HFF-Myc (cell line): ENCODE data around the gene GHSR.

ENCODE experiments used
- DNase-seq: peaks from one replicate; pipeline ENCODE4 v3.0.0-alpha.2; 2011; ENCODE audit warnings: low read depth; ENCODE audit errors: extremely low read depth
- H3K4me3 ChIP-seq: replicated peaks from 2 replicates; pipeline ENCODE4 v1.5.1; 2011; ENCODE audit warnings: low read depth, mild to moderate bottlenecking, control low read depth, low read length
- TF ChIP-seq, protein P1 (sequence below): IDR thresholded peaks from 2 replicates; pipeline ENCODE4 v1.5.1; 2012; ENCODE audit warnings: mild to moderate bottlenecking, low read depth, low read length, control low read depth; ENCODE audit errors: missing control alignments

GHSR gene

DNA sequence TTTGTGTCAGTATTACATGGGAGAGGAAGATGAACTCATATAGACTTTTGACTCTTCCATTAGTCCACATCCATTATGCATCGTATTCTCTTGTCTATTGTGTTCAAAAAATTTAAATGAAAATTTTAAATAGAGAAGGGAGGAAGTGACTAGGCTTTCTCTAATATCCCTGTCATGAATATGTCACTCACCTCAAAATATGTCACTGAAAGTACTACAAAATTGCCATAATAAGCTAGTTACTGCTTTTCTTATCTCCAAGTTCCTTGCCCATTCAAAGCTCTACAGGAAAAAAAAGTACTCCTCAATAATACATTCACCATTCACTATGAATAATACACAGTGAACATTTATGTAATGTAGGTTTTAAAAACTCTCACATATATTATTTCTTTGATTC, 22.3 kb upstream of the GHSR start:
- no peak for DNase-seq
- TF ChIP-seq, protein P1, sequence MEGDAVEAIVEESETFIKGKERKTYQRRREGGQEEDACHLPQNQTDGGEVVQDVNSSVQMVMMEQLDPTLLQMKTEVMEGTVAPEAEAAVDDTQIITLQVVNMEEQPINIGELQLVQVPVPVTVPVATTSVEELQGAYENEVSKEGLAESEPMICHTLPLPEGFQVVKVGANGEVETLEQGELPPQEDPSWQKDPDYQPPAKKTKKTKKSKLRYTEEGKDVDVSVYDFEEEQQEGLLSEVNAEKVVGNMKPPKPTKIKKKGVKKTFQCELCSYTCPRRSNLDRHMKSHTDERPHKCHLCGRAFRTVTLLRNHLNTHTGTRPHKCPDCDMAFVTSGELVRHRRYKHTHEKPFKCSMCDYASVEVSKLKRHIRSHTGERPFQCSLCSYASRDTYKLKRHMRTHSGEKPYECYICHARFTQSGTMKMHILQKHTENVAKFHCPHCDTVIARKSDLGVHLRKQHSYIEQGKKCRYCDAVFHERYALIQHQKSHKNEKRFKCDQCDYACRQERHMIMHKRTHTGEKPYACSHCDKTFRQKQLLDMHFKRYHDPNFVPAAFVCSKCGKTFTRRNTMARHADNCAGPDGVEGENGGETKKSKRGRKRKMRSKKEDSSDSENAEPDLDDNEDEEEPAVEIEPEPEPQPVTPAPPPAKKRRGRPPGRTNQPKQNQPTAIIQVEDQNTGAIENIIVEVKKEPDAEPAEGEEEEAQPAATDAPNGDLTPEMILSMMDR, result no peak
- no peak overlapping the region for H3K4me3 ChIP-seq

DNA sequence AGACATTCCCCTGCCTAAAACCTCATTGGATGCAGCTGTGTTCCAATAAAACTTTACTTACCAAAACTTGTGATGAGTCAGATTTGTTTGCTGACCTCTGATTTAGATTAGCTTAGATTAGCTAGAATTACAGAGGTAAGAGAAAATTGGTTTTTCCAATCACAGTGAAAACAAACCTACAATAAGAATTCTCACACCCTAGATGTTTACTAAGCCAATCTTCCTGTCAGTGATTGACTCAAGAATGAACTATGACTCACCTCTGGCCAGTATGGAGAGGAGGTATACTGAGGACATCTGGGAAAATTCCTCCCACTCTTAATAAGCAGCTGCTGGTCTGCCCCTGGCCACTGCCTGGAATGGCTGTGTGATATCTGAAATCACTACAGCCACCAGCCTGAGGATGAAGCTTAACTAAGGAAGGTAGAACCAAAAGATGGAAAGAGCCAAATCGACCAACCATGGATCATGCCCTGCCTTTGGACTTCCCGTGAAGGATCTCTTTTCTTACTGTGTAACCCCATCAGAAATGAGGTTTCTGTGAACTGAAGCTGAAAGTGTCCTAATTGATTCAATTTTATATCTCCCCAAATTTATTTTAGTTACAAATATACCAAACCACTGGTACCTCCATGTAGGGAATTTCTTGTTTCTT, 19.0 kb upstream of the GHSR start:
- no peak overlapping the region for H3K4me3 ChIP-seq
- DNase-seq, result peak; percentile 29
- TF ChIP-seq, protein P1, result no peak

DNA sequence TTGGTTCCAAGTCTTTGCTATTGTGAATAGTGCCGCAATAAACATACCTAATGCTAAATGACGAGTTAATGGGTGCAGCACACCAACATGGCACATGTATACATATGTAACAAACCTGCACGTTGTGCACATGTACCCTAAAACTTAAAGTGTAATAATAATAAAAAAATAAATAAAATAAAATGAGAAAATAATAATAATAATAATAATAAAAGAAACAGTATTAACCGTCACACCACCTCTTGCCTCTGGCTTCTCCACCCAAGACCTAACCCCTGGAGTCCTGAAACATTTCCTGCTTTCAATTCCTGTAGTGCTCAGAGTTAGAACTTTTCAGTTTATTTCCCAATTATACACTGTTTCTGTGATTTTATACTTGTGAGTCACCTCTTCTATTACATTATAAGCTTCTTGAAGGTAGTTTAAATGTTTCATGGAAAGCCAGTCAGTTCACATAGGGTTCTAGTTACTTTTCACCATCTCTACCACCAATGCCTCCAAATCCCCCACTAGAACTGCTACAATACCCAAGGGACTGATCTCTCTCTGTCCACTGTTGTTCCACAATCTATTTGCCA, 18.4 kb upstream of the GHSR start:
- TF ChIP-seq, protein P1, result no peak
- DNase-seq, result no peak
- no peak overlapping the region for H3K4me3 ChIP-seq

DNA sequence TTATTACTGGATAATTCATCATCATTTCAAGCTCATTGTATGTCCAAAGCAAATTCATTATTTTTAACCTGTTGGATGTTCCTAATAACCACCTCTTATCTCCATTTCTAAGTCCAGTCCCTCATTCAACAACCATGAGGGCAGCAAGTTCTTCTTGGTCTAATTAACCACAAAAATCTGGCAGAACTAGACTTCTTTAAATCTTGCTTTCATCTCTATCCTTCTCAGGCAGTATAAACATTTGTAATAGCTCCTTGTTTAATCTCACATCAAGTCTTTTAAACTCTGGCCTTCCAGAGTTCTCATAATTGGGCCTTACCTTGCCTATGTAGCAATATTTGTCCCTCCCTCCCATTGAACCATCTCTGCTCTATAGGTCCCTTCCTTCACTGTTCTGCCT, 17.0 kb upstream of the GHSR start:
- no peak overlapping the region for H3K4me3 ChIP-seq
- DNase-seq, result no peak
- TF ChIP-seq, protein P1, result no peak

DNA sequence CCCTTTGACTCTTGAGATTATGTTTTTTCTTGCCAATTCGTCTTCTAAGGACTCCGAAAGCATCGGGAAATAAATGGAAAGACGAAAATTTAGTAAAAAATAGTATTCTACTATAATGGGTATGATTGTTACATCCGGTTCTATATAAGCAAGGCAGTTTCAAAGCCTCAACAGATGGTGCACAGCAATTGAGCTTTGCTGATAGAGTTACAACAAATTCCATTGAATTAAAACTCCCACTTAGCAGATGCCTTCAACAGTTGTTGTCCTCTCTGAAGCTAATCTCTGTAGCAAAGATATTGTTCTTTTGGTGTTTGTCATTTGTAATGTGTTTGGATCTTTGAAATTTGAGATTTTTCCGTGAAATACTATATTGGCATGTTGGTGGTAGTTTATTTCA, 16.1 kb upstream of the GHSR start:
- no peak overlapping the region for H3K4me3 ChIP-seq
- no peak for DNase-seq
- TF ChIP-seq, protein P1, result no peak

DNA sequence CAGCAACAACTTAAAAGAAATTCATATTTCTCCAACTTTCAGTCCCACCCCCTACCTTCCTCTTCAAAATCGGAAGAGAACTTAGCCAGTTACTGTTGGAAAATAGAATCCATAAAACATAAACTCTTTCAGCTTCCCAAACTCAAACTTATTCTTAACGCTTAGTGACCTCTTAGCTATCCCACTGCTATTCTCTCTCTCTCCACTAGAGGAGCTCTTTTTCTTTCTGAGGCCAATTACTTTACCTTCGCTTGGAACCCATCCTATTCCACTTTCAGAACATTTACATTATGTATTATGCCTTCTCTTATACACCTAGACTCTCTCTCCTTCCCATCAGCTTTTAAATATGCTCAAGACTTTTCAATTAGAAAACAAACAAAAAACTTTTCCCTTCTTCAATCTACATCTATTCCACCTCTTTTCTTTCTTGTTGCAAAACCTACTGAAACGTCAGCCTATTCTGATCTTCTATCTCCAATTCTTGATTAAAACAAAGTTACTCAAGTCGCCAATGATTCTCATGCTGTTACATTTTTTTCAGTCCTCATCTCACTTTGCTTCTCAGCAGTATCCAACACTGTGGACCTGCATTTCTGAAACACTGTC, 13.4 kb upstream of the GHSR start:
- no peak overlapping the region for H3K4me3 ChIP-seq
- peak; percentile 17 for DNase-seq
- TF ChIP-seq, protein P1, result peak; percentile 76
